GM19025 (cell line): ENCODE data around the gene MBOAT7.

Source experiments
- ATAC-seq: cut with Tn5 transposase; IDR thresholded peaks from one replicate; pipeline ENCODE4 v1.9.1; 2021; ENCODE audit warnings: mild to moderate bottlenecking, low read depth, moderate library complexity; ENCODE audit not compliant: unreplicated experiment

The MBOAT7 gene

GRCh38 chr19:54147676-54148075 lies 41.7 kb downstream of the MBOAT7 start:
- ATAC-seq: no peak

GRCh38 chr19:54145541-54146158 lies 43.7 kb downstream of the MBOAT7 start:
- no peak for ATAC-seq

GRCh38 chr19:54142166-54142780 lies 47.1 kb downstream of the MBOAT7 start:
- no peak for ATAC-seq

GRCh38 chr19:54141356-54141755 lies 48.0 kb downstream of the MBOAT7 start:
- ATAC-seq: no peak

GRCh38 chr19:54138489-54139256 lies 50.7 kb downstream of the MBOAT7 start:
- ATAC-seq: no peak

GRCh38 chr19:54137699-54138488 lies 51.5 kb downstream of the MBOAT7 start, which contains the start of gene CNOT3:
TSS of gene CNOT3 (plus strand) at chr19:54137762. CDS start at chr19:54142979, 5,217 bp downstream.
- ATAC-seq: no peak

GRCh38 chr19:54136864-54137698 lies 52.3 kb downstream of the MBOAT7 start:
- ATAC-seq: peak; percentile 74

- no peak for ATAC-seq
Observed at GRCh38 chr19:54136086-54136863, 53.1 kb downstream of the MBOAT7 start.

GRCh38 chr19:54133957-54134590 lies 55.3 kb downstream of the MBOAT7 start:
- no peak for ATAC-seq

- ATAC-seq: no peak
Observed at GRCh38 chr19:54133312-54133956, 55.9 kb downstream of the MBOAT7 start.

GRCh38 chr19:54129617-54129996 lies 59.8 kb downstream of the MBOAT7 start:
- no peak for ATAC-seq

- ATAC-seq: no peak
Observed at GRCh38 chr19:54128796-54129616, 60.4 kb downstream of the MBOAT7 start.

- no peak for ATAC-seq
Observed at GRCh38 chr19:54128441-54128725, 61.0 kb downstream of the MBOAT7 start.

- ATAC-seq: no peak
Observed at GRCh38 chr19:54127688-54128440, 61.5 kb downstream of the MBOAT7 start.

GRCh38 chr19:54125713-54126112 lies 63.7 kb downstream of the MBOAT7 start:
- ATAC-seq: no peak

GRCh38 chr19:54124393-54124792 lies 65.0 kb downstream of the MBOAT7 start:
- no peak for ATAC-seq

GRCh38 chr19:54123682-54124081 lies 65.7 kb downstream of the MBOAT7 start:
- no peak for ATAC-seq
